Bronchial epithelial cell (primary cell): Measurements from ENCODE around the gene KRTAP10-5. TPM values are rescaled to one million over a fixed set of nuclear protein-coding genes. Genes with fewer than 3 reads are reported as not detected.
"Not testable (repeated sequence)": the region's sequence is repeated elsewhere in the genome, so short reads cannot be mapped to it uniquely, and the experiment has no call there.

Source experiments
- DNase-seq: peaks from one replicate; pipeline ENCODE4 v3.0.0-alpha.2; 2010; ENCODE audit warnings: low read depth
- FAIRE-seq: peaks from 2 replicates; lab custom pipeline; 2011; peaks lifted over from hg19 to GRCh38; lab: Jason Lieb, UNC
- H3K27me3 ChIP-seq: 2 replicates; pipeline ENCODE4 v1.5.1; 2011; ENCODE audit warnings: low read length; ENCODE audit not compliant: control insufficient read depth, insufficient read depth
- H3K36me3 ChIP-seq: 2 replicates; pipeline ENCODE4 v1.5.1; 2011; ENCODE audit warnings: low read length; ENCODE audit not compliant: control insufficient read depth, insufficient read depth
- H3K4me3 ChIP-seq: 2 replicates; pipeline ENCODE4 v1.5.1; 2011; ENCODE audit warnings: mild to moderate bottlenecking, low read depth, low read length, control low read depth
- total RNA-seq: library from RNA; depleted of rRNA; stranded (reverse); fragments of >200 nt; gene quantifications from 2 replicates; pipeline ENCODE4 v1.2.1, GENCODE V29; 2014
- TF ChIP-seq, protein P1 (sequence below): IDR thresholded peaks from 2 replicates; pipeline ENCODE4 v1.5.1; 2011; ENCODE audit warnings: mild to moderate bottlenecking, moderate library complexity, low read length, control low read depth, inconsistent platforms; ENCODE audit not compliant: insufficient read depth, severe bottlenecking

Gene KRTAP10-5
- total RNA-seq, 1 donor from 2014 or later, result not detected

DNA sequence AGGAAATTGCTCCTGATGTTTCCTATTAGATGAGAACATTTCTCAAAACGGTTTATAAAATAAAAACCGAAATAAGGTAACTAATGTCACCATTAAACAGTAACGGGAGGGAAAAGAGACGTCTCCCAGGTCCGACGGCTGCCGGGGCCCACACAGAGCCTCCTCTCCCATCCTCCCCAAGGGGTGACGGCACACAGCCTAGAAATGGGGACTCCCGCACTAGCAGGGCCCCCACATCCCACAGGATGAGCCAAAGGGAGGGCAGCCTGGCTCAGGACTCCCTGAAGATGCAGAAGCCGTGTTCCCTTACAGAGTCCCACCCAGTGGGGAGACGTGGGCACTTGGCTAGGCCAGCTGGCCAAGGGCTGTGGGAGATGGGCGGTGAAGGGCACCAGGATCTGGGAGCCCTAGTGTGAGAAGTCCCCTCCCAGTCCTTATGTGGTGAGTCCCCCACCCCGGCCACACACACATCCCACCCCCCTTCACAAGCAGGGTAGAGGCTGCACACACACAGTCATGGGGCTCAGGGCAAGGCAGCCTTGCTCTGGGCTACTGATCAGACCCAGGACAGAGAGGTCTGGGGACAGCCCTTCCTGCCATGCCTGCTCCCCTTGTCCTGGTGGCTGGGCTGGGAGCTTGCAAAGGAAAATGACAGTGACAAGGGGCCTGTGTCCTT is 25.1 kb downstream of the KRTAP10-5 start:
- H3K4me3 ChIP-seq, result no peak overlapping the region
- H3K36me3 ChIP-seq, result no peaks in the 10 kb centered on the region
- DNase-seq, result no peak
- no peaks in the 10 kb centered on the region for H3K27me3 ChIP-seq
- TF ChIP-seq, protein P1, sequence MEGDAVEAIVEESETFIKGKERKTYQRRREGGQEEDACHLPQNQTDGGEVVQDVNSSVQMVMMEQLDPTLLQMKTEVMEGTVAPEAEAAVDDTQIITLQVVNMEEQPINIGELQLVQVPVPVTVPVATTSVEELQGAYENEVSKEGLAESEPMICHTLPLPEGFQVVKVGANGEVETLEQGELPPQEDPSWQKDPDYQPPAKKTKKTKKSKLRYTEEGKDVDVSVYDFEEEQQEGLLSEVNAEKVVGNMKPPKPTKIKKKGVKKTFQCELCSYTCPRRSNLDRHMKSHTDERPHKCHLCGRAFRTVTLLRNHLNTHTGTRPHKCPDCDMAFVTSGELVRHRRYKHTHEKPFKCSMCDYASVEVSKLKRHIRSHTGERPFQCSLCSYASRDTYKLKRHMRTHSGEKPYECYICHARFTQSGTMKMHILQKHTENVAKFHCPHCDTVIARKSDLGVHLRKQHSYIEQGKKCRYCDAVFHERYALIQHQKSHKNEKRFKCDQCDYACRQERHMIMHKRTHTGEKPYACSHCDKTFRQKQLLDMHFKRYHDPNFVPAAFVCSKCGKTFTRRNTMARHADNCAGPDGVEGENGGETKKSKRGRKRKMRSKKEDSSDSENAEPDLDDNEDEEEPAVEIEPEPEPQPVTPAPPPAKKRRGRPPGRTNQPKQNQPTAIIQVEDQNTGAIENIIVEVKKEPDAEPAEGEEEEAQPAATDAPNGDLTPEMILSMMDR, result no peak
- FAIRE-seq, result no peak

DNA sequence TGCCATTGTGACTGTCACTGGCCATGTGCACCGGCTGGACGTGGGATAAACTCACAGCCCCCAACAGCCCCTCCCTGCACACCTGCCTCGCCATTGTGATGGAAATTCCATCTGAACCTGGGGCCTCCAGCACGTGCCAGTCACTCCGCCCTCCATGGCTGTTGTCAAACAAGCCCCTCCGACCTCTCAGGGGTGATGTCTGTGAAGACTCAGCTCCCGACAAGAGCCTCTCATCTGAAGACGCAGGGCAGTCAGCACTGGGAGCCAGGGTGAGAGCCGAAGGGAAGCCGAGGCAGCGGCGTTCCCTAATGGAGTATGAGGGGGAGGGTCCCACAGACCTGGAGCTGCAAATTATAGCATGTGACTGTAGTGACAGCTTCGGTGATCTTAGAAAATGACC is 27.7 kb downstream of the KRTAP10-5 start:
- H3K27me3 ChIP-seq, result no peaks in the 10 kb centered on the region
- DNase-seq (no peak), FAIRE-seq (no peak)
- H3K36me3 ChIP-seq, result no peaks in the 10 kb centered on the region
- TF ChIP-seq, protein P1, result no peak
- no peak overlapping the region for H3K4me3 ChIP-seq

DNA sequence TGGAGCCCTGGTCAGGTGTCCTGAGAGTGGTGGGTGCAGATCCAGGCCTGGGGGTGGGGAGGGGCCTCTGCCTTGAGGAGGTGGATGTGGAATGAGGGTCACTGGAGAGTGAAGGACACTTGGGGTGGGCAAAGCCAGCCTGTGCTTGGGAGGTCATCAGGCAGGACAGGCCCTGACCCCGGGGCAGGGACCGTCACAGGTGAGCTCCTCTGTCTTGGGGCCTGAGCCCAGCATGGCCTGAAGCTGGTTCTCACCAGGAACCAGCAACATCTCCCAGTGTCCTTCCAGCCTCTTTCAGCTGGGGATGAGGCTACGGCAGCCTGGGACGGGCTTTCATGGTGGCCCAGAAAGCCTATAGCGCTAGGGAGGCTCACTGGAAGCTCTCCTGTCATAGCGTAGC is 28.3 kb downstream of the KRTAP10-5 start:
- FAIRE-seq (no peak), DNase-seq (no peak)
- Histone ChIP-seq H3K27me3 (no peaks in the 10 kb centered on the region), H3K4me3 (no peak overlapping the region), H3K36me3 (no peaks in the 10 kb centered on the region)
- TF ChIP-seq, protein P1, result no peak

DNA sequence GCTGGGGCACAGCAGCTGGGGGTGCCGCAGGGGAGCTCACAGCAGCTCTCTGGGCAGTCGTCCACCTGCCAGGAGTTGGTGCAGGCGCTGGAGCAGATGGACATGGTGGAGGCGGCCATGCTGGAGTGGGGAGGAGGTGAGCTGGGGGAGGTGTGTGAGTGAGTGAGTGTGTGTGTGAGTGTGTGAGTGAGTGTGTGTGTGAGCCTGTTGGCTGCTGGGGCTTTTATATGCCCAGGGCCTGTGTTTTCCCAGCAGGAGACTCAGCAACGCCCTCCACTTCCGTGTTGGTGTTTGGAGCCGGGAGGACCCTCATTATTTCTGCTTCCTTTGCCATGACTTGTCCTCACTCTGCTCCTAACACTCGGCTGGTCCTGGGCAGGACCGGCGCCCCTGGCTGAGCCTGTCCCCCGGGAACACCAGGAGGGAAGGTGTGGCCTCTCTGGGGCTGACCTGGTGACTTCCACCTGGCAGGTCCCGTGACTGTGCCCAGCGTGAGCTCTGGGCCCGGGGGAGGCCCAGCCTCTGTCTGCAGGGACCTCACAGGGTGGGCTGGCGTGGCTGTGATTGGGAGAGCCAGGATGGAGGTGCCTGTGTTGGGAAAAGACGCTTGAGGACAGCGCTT is 29.0 kb downstream of the KRTAP10-5 start, which contains the start of gene KRTAP10-2:
Gene KRTAP10-2 (minus strand): TSS at position 166 of the 622 bp plus-strand sequence. CDS start 47 bp downstream, at position 119.
- FAIRE-seq (peak; percentile 50), DNase-seq (no peak)
- Histone ChIP-seq H3K27me3 (no peaks in the 10 kb centered on the region), H3K36me3 (no peaks in the 10 kb centered on the region), H3K4me3 (no peak within 1 kb of the TSS)
- TF ChIP-seq, protein P1, result no peak

DNA sequence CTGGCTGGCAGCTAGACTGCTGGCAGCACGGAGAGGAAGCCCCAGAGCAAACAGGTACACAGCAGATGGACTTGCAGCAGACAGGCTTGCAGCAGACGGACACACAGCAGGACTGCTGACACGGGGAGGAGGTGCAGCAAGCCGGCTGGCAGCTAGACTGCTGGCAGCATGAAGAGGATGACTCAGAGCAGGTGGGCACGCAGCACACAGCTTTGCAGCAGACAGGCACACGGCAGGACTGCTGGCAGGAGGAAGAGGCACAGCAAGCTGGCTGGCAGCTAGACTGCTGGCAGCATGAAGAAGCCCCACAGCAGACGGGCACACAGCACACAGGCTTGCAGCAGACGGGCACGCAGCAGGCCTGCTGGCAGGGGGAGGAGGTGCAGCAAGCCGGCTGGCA is 29.6 kb downstream of the KRTAP10-5 start:
- FAIRE-seq (no peak), DNase-seq (no peak)
- H3K36me3 ChIP-seq, result no peaks in the 10 kb centered on the region
- H3K4me3 ChIP-seq, result no peak overlapping the region
- no peaks in the 10 kb centered on the region for H3K27me3 ChIP-seq
- TF ChIP-seq, protein P1, result no peak

DNA sequence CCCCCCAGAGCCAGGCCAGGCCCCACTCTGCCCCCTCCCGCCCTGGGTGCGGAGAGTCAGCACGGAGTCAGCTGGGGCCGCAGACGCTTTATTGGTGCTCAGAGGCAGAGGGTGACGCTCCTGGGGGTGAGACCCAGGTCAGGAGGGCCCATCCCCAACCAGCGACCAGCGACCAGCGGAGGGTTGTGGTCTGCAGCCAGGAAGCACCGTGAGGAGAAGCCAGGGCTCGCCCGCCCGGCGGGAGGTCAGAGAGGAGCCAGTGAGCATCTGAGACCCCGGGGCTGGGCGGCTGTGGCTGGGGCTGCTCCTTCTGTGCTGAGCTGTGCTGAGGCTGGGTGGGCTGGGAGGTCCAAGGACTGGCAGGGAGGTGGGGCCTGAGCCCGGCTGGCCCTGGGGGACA is 30.1 kb downstream of the KRTAP10-5 start:
- not testable (repeated sequence) for H3K4me3 ChIP-seq, H3K27me3 ChIP-seq, H3K36me3 ChIP-seq, DNase-seq, FAIRE-seq
